ENCODE data around the gene SEMA6C. TPM values are rescaled to one million over a fixed set of nuclear protein-coding genes. Genes with fewer than 3 reads are reported as not detected.

SEMA6C gene
- total RNA-seq, 1 experiment from 2014 or later = 2.8 TPM

DNA sequence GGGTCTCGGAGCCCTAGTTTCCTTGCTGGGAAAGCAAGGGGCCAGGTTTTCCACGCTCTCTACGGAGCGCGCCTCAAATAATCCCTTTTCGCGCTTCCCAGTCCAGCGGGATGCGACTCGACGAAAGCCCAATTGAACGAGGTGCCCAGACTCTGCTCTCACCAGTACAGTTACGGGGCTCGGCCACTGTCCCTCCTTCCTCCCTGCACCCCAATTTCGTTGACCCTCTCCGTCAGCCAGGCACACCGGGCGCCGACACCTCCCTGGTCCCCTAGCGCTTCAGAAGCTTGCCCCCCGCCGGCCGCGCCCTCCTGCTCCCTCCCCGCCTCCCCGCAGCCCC, 389 bp downstream of the SEMA6C start:
- peaks cover 4% of the 10 kb centered on the region for H3K36me3 Mint-ChIP-seq (ENCODE audit: insufficient read depth, unreplicated experiment)
- peaks cover 12% of the 10 kb centered on the region for H3K4me1 Mint-ChIP-seq (ENCODE audit: low read depth, unreplicated experiment)
- POLR2A ChIA-PET = no interaction called here
- Histone ChIP-seq H3K4me1 (peaks cover 16% of the 10 kb centered on the region), H3K4me3 (ENCODE audit: low read depth, low read length) (peak overlapping the region; percentile 80), H3K36me3 (ENCODE audit: control insufficient read depth, insufficient read depth, low read length) (no peaks in the 10 kb centered on the region), H3K9me3 (no peaks in the 10 kb centered on the region), H3K27me3 (replicated peaks; ENCODE audit: control insufficient read depth, insufficient read depth, low read length) (no peaks in the 10 kb centered on the region)
- intact Hi-C loops (cut with micrococcal nuclease; ENCODE audit: unreplicated experiment) = loop anchor here (2.0 kb wide), 2 partner anchors 15 to 75 kb away; partner anchors contain the start of gene GABPB2
- H3K4me3 Mint-ChIP-seq (ENCODE audit: unreplicated experiment) = peak overlapping the region; percentile 86
- TF ChIP-seq, protein P1, sequence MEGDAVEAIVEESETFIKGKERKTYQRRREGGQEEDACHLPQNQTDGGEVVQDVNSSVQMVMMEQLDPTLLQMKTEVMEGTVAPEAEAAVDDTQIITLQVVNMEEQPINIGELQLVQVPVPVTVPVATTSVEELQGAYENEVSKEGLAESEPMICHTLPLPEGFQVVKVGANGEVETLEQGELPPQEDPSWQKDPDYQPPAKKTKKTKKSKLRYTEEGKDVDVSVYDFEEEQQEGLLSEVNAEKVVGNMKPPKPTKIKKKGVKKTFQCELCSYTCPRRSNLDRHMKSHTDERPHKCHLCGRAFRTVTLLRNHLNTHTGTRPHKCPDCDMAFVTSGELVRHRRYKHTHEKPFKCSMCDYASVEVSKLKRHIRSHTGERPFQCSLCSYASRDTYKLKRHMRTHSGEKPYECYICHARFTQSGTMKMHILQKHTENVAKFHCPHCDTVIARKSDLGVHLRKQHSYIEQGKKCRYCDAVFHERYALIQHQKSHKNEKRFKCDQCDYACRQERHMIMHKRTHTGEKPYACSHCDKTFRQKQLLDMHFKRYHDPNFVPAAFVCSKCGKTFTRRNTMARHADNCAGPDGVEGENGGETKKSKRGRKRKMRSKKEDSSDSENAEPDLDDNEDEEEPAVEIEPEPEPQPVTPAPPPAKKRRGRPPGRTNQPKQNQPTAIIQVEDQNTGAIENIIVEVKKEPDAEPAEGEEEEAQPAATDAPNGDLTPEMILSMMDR (IDR thresholded peaks at IDR 0.05; ENCODE audit: insufficient read depth in 1 of 2, low read depth in 1 of 2, low read length in 1 of 2, severe bottlenecking in 1 of 2, unreplicated experiment in 1 of 2) = no peak
- CTCF ChIA-PET = no interaction called here
- no peak overlapping the region for H3K27ac Mint-ChIP-seq (ENCODE audit: unreplicated experiment)
- DNase-seq = no peak
- H3K9me3 Mint-ChIP-seq (ENCODE audit: unreplicated experiment) = no peaks in the 10 kb centered on the region
- H3K27me3 Mint-ChIP-seq (ENCODE audit: insufficient read depth, unreplicated experiment) = no peaks in the 10 kb centered on the region
- BruUV-seq (replicated peaks) = no TSS peak

DNA sequence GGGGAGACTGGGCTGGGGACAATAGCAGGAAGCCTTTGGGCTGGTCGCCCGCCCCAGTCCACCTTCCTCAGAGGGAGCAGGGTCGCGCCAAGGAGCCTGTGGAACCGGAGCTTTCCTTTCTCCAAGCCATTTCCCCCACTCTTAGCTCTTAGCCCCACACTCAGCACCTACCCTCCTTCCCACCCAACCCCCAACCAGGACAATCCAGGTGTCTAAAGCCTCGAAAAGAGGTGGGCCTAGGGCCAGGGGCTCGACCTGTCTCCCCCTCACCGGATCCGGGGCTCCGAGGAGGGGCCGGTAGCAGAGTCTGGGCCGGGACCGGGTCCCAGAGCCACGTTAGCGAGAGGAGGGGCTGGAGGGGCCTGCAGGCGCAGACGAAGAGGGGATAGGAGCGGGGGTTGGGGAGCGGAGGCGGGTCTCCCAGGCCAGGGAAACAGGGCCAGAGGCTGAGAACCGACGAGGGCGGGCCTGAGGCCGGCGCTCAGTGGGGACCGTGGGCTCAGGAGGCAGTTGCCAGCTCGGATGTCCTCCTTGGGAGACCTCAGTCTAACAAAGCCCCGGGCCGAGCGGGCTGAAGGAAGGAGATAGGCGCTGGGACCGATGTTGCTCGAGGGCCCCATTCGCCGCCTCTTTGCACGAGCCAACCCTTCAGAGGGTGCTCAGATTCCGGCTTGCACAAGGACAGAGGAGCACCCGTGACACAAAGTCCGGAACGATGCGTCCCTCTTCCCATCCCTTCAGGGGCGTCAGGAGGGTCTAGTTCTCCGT, 943 bp downstream of the SEMA6C start:
- H3K27ac Mint-ChIP-seq (ENCODE audit: unreplicated experiment) = no peak overlapping the region
- peaks cover 4% of the 10 kb centered on the region for H3K36me3 Mint-ChIP-seq (ENCODE audit: insufficient read depth, unreplicated experiment)
- CTCF ChIA-PET = interaction anchor here (1.1 kb wide), 1 partner anchor 46 kb away, joined by 4 read pairs; no protein-coding TSS in a partner anchor

DNA sequence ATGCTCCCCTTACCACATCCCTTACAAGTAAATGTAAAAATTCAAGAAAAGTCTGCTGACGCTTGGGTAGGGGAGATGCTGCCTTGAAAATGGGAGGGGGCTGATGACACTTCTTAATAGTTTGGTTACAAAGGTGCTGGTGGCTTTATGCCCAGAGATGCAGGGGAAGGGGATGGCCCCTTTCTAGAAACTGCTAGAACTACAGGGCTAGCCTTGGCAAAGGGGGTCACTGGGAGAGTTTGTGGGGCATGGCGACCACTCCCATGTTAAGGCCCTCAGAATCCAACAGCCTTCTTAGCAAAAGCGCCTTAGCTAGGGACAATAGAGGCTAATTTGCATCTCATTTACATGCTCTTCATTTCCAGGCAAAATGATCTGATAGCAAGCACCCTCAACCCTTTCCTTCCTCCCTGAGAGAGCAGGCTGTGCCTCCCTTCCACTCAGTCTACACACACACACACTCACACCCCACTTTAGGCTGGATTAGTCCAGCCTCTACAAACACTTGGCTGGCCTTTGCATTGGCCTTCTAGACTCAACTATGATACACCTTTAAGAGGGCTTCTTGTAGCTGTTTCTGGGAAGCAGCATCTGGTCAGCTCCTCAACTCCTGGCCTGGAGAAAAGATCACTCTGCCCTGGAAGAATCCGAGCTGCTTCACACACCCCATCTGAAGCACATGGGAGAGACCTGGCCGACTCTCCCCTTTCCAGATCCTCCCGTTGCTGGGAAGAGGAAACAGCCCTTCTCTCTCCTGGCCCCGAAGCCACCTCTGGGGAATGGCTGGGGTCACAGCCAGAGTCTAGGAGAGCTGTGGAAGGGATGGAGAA, 1.7 kb downstream of the SEMA6C start:
- H3K27me3 ChIP-seq (replicated peaks; ENCODE audit: control insufficient read depth, insufficient read depth, low read length) = no peaks in the 10 kb centered on the region
- intact Hi-C loops (cut with micrococcal nuclease; ENCODE audit: unreplicated experiment) = no loop called here
- BruUV-seq (replicated peaks) = no TSS peak
- no peak overlapping the region for H3K4me3 ChIP-seq (ENCODE audit: low read depth, low read length)
- no peak overlapping the region for H3K4me3 Mint-ChIP-seq (ENCODE audit: unreplicated experiment)
- no peaks in the 10 kb centered on the region for H3K36me3 ChIP-seq (ENCODE audit: control insufficient read depth, insufficient read depth, low read length)
- H3K9me3 Mint-ChIP-seq (ENCODE audit: unreplicated experiment) = no peaks in the 10 kb centered on the region
- H3K36me3 Mint-ChIP-seq (ENCODE audit: insufficient read depth, unreplicated experiment) = peaks cover 4% of the 10 kb centered on the region
- TF ChIP-seq, protein P1 (IDR thresholded peaks at IDR 0.05; ENCODE audit: insufficient read depth in 1 of 2, low read depth in 1 of 2, low read length in 1 of 2, severe bottlenecking in 1 of 2, unreplicated experiment in 1 of 2) = no peak
- no peak for DNase-seq
- H3K4me1 Mint-ChIP-seq (ENCODE audit: low read depth, unreplicated experiment) = peaks cover 12% of the 10 kb centered on the region
- CTCF ChIA-PET = interaction anchor here (0.6 to 1.1 kb wide), 2 partner anchors 20 to 45 kb away, joined by 3 to 4 read pairs; no protein-coding TSS in a partner anchor
- H3K9me3 ChIP-seq = no peaks in the 10 kb centered on the region
- H3K27me3 Mint-ChIP-seq (ENCODE audit: insufficient read depth, unreplicated experiment) = no peaks in the 10 kb centered on the region
- POLR2A ChIA-PET = interaction anchor here (0.5 kb wide), 1 partner anchor 67 kb away, joined by 4 read pairs; no protein-coding TSS in a partner anchor
- H3K4me1 ChIP-seq = peaks cover 16% of the 10 kb centered on the region
- no peak overlapping the region for H3K27ac Mint-ChIP-seq (ENCODE audit: unreplicated experiment)

More for the DNA sequence above, 943 bp downstream of the SEMA6C start:
- no peak for DNase-seq
- H3K4me1 Mint-ChIP-seq (ENCODE audit: low read depth, unreplicated experiment) = peaks cover 12% of the 10 kb centered on the region
- peaks cover 16% of the 10 kb centered on the region for H3K4me1 ChIP-seq
- H3K9me3 Mint-ChIP-seq (ENCODE audit: unreplicated experiment) = no peaks in the 10 kb centered on the region
- H3K4me3 ChIP-seq (ENCODE audit: low read depth, low read length) = peak overlapping the region; percentile 80
- intact Hi-C loops (cut with micrococcal nuclease; ENCODE audit: unreplicated experiment) = loop anchor here (2.0 kb wide), 2 partner anchors 15 to 75 kb away; partner anchors contain the start of gene GABPB2
- no TSS peak for BruUV-seq (replicated peaks)
- no peaks in the 10 kb centered on the region for H3K27me3 ChIP-seq (replicated peaks; ENCODE audit: control insufficient read depth, insufficient read depth, low read length)
- no peaks in the 10 kb centered on the region for H3K9me3 ChIP-seq
- POLR2A ChIA-PET = interaction anchor here (0.5 kb wide), 1 partner anchor 68 kb away, joined by 4 read pairs; no protein-coding TSS in a partner anchor
- H3K36me3 ChIP-seq (ENCODE audit: control insufficient read depth, insufficient read depth, low read length) = no peaks in the 10 kb centered on the region
- TF ChIP-seq, protein P1 (IDR thresholded peaks at IDR 0.05; ENCODE audit: insufficient read depth in 1 of 2, low read depth in 1 of 2, low read length in 1 of 2, severe bottlenecking in 1 of 2, unreplicated experiment in 1 of 2) = no peak
- H3K27me3 Mint-ChIP-seq (ENCODE audit: insufficient read depth, unreplicated experiment) = no peaks in the 10 kb centered on the region
- peak overlapping the region; percentile 86 for H3K4me3 Mint-ChIP-seq (ENCODE audit: unreplicated experiment)
